GM21360 (cell line): ENCODE measurements around the gene GJA3.

Experiments used
- ATAC-seq: cut with Tn5 transposase; IDR thresholded peaks from one replicate; pipeline ENCODE4 v1.9.1; 2021; ENCODE audit warnings: mild to moderate bottlenecking, moderate library complexity; ENCODE audit not compliant: unreplicated experiment

GJA3 gene

DNA sequence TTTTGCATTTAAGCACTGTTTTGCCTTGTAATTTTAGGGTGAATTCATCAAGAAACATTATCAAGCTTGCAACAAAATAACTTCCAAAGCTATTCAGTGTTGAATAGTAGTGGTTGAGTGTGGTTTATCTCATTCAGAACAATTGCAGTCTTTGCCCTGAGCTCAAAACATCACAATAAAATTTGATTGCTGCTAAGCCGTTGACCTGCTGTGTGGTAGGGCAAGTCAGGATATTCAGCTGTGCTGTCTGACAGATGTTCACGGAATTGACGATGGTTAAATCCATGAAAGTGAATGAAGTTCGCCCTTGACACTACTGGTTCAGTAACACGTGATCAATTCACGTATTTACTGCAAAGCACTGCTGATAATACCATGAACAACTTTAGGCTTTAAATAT lies 66.9 kb downstream of the GJA3 start:
- no peak for ATAC-seq

- ATAC-seq = no peak
These were observed 70.5 kb downstream of the GJA3 start for GRCh38 chr13:20090349-20090748.
